ENCODE results near the gene TMEM52. TPM values are rescaled to one million over a fixed set of nuclear protein-coding genes. Genes with fewer than 3 reads are reported as not detected.

TMEM52 gene
- total and polyA plus RNA-seq, 2 of the 13 experiments (the other 11 are each of a cell fraction or from before 2014, with no cell fraction given) = 13.2 to 18.7 TPM

- TF ChIP-seq BORCS8-MEF2B (CRISPR knock-in tag; IDR thresholded peaks at IDR 0.05) (peak; percentile 63; the same call in 1 of the 2 replicates), SRY (CRISPR knock-in tag; IDR thresholded peaks at IDR 0.05) (peak; percentile 56), ZNF776 (CRISPR knock-in tag; IDR thresholded peaks at IDR 0.05) (0 out of 2 replicates have a peak, but pooled peaks have one; percentile 57), ZNF609 (CRISPR knock-in tag; IDR thresholded peaks at IDR 0.05; ENCODE audit: borderline replicate concordance) (peak; percentile 63; the same call in 1 of the 2 replicates), GATA4 (IDR thresholded peaks at IDR 0.05; ENCODE audit: borderline replicate concordance, low read depth) (no peak), CREBL2 (CRISPR knock-in tag; IDR thresholded peaks at IDR 0.05; ENCODE audit: borderline replicate concordance) (no peak), PATZ1 (CRISPR knock-in tag; IDR thresholded peaks at IDR 0.05) (peak; percentile 81), ZNF660 (CRISPR knock-in tag; IDR thresholded peaks at IDR 0.05; ENCODE audit: borderline replicate concordance, low read depth) (no peak), FOXP1 (IDR thresholded peaks at IDR 0.05) (no peak), FOXP1 (CRISPR knock-in tag; IDR thresholded peaks at IDR 0.05) (0 out of 2 replicates have a peak, but pooled peaks have one; percentile 13), STAG1 (CRISPR knock-in tag; IDR thresholded peaks at IDR 0.05) (peak; percentile 59), ZNF839 (CRISPR knock-in tag; IDR thresholded peaks at IDR 0.05; ENCODE audit: borderline replicate concordance) (no peak; the same call in 1 of the 2 replicates), THRA (CRISPR knock-in tag; IDR thresholded peaks at IDR 0.05; ENCODE audit: borderline replicate concordance) (peak; percentile 63; the same call in 1 of the 2 replicates), MAZ (IDR thresholded peaks at IDR 0.05; ENCODE audit: borderline replicate concordance, low read depth, low read length) (no peak), MAZ (CRISPR knock-in tag; IDR thresholded peaks at IDR 0.05; ENCODE audit: low read depth) (peak; percentile 90), TEAD3 (CRISPR knock-in tag; optimal IDR thresholded peaks at IDR 0.05; ENCODE audit: borderline replicate concordance) (peak; percentile 56), HOXA3 (CRISPR knock-in tag; IDR thresholded peaks at IDR 0.05) (peak; percentile 85), ATF7-NPFF (CRISPR knock-in tag; IDR thresholded peaks at IDR 0.05; ENCODE audit: low read depth) (peak; percentile 48), ZNF501 (CRISPR knock-in tag; IDR thresholded peaks at IDR 0.05) (peak; percentile 62; the same call in 1 of the 2 replicates), XRCC5 (optimal IDR thresholded peaks at IDR 0.05; ENCODE audit: low read length) (peak; percentile 58), ZNF644 (CRISPR knock-in tag; IDR thresholded peaks at IDR 0.05; ENCODE audit: low read depth) (no peak)
Measured at GRCh38 chr1:1943834-1944570, 24.9 kb upstream of the TMEM52 start (continued).
